OCI-LY3 (cell line): ENCODE results near the gene SIPA1L2.

Source experiments
- EZH2phosphoT487 ChIP-seq: fragments of 200-600 bp; shearing (Covaris generic); IDR thresholded peaks from 2 replicates; pipeline ENCODE4 v1.6.1; 2018; ENCODE audit warnings: antibody characterized with exemption, mixed run types, low read depth
- TF ChIP-seq, protein P1 (sequence below): fragments of 200-600, 300-600 bp; sonication (generic); IDR thresholded peaks from 2 replicates; pipeline ENCODE4 v1.5.1; 2014; ENCODE audit warnings: antibody characterized with exemption, low read length, low read depth

DNA sequence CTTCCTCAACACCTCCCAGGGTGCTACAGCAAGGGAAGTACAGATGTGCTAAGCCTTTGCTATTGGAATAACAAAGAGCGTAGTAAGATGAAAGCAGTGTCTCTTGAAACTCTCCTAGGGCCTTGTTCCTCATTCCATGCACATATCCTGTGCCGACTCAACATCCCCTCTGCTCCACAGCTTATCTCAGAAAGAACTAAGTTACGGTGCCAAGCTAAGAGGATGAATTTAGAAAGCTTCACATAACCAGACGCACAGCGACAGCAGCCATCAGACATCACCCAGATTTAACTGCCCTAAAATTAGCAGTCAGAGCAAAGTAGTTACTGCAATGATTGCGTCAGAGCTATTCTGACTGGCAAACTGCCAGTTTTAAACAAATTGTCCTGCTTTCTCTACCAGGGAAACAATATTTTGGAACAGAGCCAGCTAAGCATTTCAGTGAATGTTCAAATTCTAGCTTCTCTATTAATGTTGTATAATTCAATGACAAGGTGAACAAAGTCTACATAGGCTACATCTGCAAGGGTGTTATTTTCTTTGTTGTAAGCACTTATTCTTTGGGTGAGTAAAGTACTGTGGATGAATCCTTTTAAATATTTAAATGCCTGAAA lies 9.5 kb downstream of the SIPA1L2 start:
- TF ChIP-seq, protein P1, sequence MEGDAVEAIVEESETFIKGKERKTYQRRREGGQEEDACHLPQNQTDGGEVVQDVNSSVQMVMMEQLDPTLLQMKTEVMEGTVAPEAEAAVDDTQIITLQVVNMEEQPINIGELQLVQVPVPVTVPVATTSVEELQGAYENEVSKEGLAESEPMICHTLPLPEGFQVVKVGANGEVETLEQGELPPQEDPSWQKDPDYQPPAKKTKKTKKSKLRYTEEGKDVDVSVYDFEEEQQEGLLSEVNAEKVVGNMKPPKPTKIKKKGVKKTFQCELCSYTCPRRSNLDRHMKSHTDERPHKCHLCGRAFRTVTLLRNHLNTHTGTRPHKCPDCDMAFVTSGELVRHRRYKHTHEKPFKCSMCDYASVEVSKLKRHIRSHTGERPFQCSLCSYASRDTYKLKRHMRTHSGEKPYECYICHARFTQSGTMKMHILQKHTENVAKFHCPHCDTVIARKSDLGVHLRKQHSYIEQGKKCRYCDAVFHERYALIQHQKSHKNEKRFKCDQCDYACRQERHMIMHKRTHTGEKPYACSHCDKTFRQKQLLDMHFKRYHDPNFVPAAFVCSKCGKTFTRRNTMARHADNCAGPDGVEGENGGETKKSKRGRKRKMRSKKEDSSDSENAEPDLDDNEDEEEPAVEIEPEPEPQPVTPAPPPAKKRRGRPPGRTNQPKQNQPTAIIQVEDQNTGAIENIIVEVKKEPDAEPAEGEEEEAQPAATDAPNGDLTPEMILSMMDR: no peak
- no peak for TF ChIP-seq EZH2phosphoT487
